HepG2 (cell line): ENCODE measurements around the gene KLF15.

Experiments
- NFYB ChIP-seq: sonication (generic); formaldehyde crosslinking; IDR thresholded peaks from 2 replicates; pipeline ENCODE4 v1.4.0; 2020; ENCODE audit warnings: missing genetic modification reagents
- POLR2A ChIP-seq, 2 experiments: IDR thresholded peaks; 2 replicates each; pipeline ENCODE4 v1.6.1; 2011; ENCODE audit warnings: low read depth in 2 of 2, low read length in 2 of 2, mild to moderate bottlenecking in 1 of 2, moderate library complexity in 1 of 2; ENCODE audit not compliant: insufficient read depth in 1 of 2
- POLR2AphosphoS5 ChIP-seq: IDR thresholded peaks from 2 replicates; pipeline ENCODE4 v1.6.1; 2012; ENCODE audit warnings: low read depth, low read length
- RXRB ChIP-seq: IDR thresholded peaks from 2 replicates; pipeline ENCODE4 v1.6.1; 2016; ENCODE audit warnings: borderline replicate concordance, missing genetic modification reagents, missing compliant biosample characterization
- TEAD2 ChIP-seq: sonication (generic); formaldehyde crosslinking; IDR thresholded peaks from 2 replicates; pipeline ENCODE4 v1.9.0; 2021; ENCODE audit warnings: missing genetic modification reagents

DNA sequence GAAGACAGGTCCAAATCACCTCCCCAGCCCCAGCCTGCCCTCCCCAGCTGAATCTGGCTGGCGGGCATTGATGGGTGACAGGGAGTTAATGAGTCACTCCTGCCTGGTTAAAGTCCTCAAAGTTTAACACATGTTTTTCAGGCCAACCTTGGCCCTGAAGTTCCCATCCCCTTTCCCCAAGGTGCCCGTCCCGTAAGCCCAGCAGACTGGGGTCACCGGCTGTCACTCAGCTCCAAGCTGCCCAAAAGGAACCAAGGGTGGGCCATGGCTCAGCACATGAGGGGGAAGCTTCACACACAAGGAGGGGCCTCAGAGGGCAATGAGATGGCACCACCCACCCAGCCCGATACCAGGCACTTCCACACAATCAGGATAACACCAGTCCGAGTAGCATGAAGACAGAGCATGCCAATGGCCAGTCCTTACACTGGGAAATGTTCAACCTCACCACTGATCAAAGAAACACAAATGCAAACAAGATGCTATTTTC lies 10.2 kb upstream of the KLF15 start:
- no peak for TF ChIP-seq RXRB (CRISPR knock-in tag)
- TF ChIP-seq POLR2AphosphoS5: no peak
- TF ChIP-seq POLR2A (IDR thresholded peaks at IDR 0.05; ENCODE audit: insufficient read depth in 1 of 2, low read depth in 2 of 2, low read length in 2 of 2): no peak
- TF ChIP-seq NFYB (CRISPR knock-in tag): no peak; the same call in 1 of the 2 replicates
- TF ChIP-seq TEAD2 (CRISPR knock-in tag): no peak
